GM12875 (cell line): ENCODE measurements around the gene IL6.

ENCODE experiments used
- H3K4me3 ChIP-seq: one replicate; pipeline ENCODE4 v1.5.1; 2011; ENCODE audit warnings: low read depth, low read length, control low read depth
- TF ChIP-seq, protein P1 (sequence below): IDR thresholded peaks from 2 replicates; pipeline ENCODE4 v1.5.1; 2011; ENCODE audit warnings: low read depth, mild to moderate bottlenecking, control low read depth, inconsistent platforms, low read length, moderate library complexity, borderline replicate concordance; ENCODE audit not compliant: insufficient read depth

The IL6 gene

GRCh38 chr7:22720791-22721786 lies 5.9 kb upstream of the IL6 start:
- TF ChIP-seq, protein P1, sequence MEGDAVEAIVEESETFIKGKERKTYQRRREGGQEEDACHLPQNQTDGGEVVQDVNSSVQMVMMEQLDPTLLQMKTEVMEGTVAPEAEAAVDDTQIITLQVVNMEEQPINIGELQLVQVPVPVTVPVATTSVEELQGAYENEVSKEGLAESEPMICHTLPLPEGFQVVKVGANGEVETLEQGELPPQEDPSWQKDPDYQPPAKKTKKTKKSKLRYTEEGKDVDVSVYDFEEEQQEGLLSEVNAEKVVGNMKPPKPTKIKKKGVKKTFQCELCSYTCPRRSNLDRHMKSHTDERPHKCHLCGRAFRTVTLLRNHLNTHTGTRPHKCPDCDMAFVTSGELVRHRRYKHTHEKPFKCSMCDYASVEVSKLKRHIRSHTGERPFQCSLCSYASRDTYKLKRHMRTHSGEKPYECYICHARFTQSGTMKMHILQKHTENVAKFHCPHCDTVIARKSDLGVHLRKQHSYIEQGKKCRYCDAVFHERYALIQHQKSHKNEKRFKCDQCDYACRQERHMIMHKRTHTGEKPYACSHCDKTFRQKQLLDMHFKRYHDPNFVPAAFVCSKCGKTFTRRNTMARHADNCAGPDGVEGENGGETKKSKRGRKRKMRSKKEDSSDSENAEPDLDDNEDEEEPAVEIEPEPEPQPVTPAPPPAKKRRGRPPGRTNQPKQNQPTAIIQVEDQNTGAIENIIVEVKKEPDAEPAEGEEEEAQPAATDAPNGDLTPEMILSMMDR: no peak
- H3K4me3 ChIP-seq: no peak overlapping the region

DNA sequence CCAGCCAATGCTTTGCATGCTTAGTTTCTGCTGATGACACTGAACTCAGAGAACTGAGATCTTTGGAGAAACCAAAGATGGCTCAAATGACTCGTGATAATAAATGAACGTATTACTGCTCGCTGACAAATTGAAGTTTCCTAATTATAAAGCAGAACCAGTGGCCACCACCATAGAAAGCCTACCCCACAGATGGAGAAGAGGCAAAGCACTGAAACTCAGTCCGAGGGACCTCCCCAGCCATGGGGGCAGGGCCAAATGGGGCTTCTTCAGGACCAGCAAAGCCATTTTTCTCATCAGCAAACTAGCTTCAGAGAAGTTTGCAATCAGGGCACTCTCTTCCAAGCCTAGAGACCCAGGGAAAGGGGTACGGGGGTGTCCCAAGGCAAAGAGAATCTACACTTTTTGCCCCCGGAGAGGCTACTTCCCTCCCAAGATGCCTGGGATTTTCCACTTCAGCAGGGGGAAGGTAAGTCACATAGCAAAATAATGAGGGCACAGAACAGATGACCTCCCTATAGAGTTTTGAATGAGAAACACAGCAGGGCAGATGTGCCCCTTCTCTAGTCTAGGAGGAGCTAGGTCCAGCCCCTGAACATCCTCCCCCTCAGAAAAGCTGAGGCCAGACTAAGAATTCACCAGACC lies 4.3 kb upstream of the IL6 start:
- H3K4me3 ChIP-seq: no peak overlapping the region
- TF ChIP-seq, protein P1: no peak

DNA sequence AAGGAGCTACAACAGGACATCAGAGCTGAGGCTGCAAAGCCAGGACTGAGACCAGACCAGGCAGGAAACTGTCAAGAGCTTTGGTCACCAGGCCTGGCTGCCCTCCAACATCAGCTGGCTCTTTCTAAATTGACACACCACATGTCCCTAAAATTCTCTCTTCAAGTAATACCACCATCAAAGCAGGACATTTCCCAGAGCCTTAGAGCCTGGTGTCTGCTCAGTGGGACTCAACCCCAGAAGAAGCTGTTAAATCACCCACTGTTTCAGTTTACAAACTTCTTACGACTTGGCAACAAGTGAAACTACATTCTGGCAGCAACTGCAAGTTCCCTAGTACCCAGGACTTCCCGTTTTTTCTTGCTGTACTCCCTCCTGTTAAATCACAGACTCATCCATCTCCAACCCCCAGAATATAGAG lies 3.8 kb upstream of the IL6 start:
- H3K4me3 ChIP-seq: no peak overlapping the region
- TF ChIP-seq, protein P1: no peak

DNA sequence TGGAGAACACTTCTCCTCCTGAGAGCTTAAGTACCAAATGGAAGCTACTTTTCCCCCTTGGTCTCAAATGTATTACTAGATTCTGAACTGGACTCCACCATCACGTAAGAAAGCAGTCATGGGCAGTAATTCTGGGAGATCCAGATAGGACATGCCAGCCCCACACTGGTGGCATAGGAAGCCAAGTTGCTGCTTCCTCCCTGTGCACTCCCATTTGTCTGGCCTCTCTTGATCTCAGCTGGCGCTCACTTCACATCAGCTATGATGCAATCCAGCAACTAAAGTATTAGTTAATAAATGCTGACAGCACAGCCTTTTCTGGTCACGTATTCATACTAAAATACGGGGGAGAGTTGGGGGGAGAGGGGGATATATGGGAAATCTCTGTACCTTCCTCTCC lies 3.4 kb upstream of the IL6 start:
- TF ChIP-seq, protein P1: no peak
- no peak overlapping the region for H3K4me3 ChIP-seq

GRCh38 chr7:22724861-22725260 lies 2.1 kb upstream of the IL6 start:
- H3K4me3 ChIP-seq: no peak overlapping the region
- TF ChIP-seq, protein P1: no peak

GRCh38 chr7:22725585-22725984 lies 1.4 kb upstream of the IL6 start:
- TF ChIP-seq, protein P1: 0 out of 2 replicates have a peak, but pooled peaks have one; percentile 15

More at GRCh38 chr7:22725585-22725984, 1.4 kb upstream of the IL6 start:
- no peak overlapping the region for H3K4me3 ChIP-seq
